ENCODE results near the gene SH3BGRL3. TPM values are rescaled to one million over a fixed set of nuclear protein-coding genes. Genes with fewer than 3 reads are reported as not detected.

SH3BGRL3 gene
- total and polyA plus RNA-seq, 2 of the 13 experiments (the other 11 are each of a cell fraction or from before 2014, with no cell fraction given): 11.4 to 12.2 TPM

GRCh38 chr1:26314501-26314900 lies 34.6 kb downstream of the SH3BGRL3 start:
- 62% methylated on average over 5 of the region's 5 CpGs for WGBS (ENCODE audit: low lambda C conversion rate)
- in situ Hi-C loops (cut with HindIII; ENCODE audit: extremely low pct_ligation_motif_present, low pct_unique_long_range_greater_than_20kb): no loop called here

More at GRCh38 chr1:26314501-26314900, 34.6 kb downstream of the SH3BGRL3 start:
- Histone ChIP-seq H3K4me3 (replicated peaks in 1 of 3; ENCODE audit: insufficient read depth in 1 of 3, low read depth in 2 of 3, low read length in 3 of 3) (no peak overlapping the region), H3K36me3 (replicated peaks in 1 of 2; ENCODE audit: control insufficient read depth in 1 of 2, insufficient read depth in 2 of 2, low read length in 2 of 2) (no peaks in the 10 kb centered on the region), H3K9ac (ENCODE audit: insufficient read depth, low read depth, low read length) (no peak overlapping the region), H3K4me1 (ENCODE audit: insufficient read depth, low read length) (peaks cover 15% of the 10 kb centered on the region; the same call in 1 of the 2 replicates), H3K4me2 (ENCODE audit: low read depth, low read length) (no peak overlapping the region), H3K27ac (ENCODE audit: extremely low read length, insufficient read depth, low read length) (no peak overlapping the region), H3K79me2 (ENCODE audit: insufficient read depth, low read length) (no peaks in the 10 kb centered on the region), H3K27me3 (ENCODE audit: control insufficient read depth in 1 of 2, insufficient read depth in 2 of 2, low read length in 2 of 2) (no peaks in the 10 kb centered on the region), H4K20me1 (ENCODE audit: insufficient read depth, low read length) (no peaks in the 10 kb centered on the region), H2AFZ (ENCODE audit: low read length) (no peak overlapping the region), H3K9me3 (ENCODE audit: low read length) (no peaks in the 10 kb centered on the region)
- BruUV-seq (replicated peaks): no TSS peak
- no peak for FAIRE-seq
- ATAC-seq: no peak
- DNase-seq (ENCODE audit: low spot score): no peak
- CTCF ChIA-PET (ENCODE audit: low intra/inter-chr PET ratio, low total read pairs): no interaction called here
- POLR2A ChIA-PET: no interaction called here
- intact Hi-C loops (cut with micrococcal nuclease; ENCODE audit: unreplicated experiment): no loop called here
- TF ChIP-seq KDM6A (CRISPR knock-in tag; IDR thresholded peaks at IDR 0.05; ENCODE audit: low read depth): no peak
- TF ChIP-seq TEAD2 (CRISPR knock-in tag; IDR thresholded peaks at IDR 0.05): no peak
- no peak for TF ChIP-seq ZNF451 (CRISPR knock-in tag; IDR thresholded peaks at IDR 0.05)
- TF ChIP-seq, protein P1, sequence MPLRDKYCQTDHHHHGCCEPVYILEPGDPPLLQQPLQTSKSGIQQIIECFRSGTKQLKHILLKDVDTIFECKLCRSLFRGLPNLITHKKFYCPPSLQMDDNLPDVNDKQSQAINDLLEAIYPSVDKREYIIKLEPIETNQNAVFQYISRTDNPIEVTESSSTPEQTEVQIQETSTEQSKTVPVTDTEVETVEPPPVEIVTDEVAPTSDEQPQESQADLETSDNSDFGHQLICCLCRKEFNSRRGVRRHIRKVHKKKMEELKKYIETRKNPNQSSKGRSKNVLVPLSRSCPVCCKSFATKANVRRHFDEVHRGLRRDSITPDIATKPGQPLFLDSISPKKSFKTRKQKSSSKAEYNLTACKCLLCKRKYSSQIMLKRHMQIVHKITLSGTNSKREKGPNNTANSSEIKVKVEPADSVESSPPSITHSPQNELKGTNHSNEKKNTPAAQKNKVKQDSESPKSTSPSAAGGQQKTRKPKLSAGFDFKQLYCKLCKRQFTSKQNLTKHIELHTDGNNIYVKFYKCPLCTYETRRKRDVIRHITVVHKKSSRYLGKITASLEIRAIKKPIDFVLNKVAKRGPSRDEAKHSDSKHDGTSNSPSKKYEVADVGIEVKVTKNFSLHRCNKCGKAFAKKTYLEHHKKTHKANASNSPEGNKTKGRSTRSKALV (CRISPR knock-in tag; IDR thresholded peaks at IDR 0.05): no peak
- TF ChIP-seq, protein P2, sequence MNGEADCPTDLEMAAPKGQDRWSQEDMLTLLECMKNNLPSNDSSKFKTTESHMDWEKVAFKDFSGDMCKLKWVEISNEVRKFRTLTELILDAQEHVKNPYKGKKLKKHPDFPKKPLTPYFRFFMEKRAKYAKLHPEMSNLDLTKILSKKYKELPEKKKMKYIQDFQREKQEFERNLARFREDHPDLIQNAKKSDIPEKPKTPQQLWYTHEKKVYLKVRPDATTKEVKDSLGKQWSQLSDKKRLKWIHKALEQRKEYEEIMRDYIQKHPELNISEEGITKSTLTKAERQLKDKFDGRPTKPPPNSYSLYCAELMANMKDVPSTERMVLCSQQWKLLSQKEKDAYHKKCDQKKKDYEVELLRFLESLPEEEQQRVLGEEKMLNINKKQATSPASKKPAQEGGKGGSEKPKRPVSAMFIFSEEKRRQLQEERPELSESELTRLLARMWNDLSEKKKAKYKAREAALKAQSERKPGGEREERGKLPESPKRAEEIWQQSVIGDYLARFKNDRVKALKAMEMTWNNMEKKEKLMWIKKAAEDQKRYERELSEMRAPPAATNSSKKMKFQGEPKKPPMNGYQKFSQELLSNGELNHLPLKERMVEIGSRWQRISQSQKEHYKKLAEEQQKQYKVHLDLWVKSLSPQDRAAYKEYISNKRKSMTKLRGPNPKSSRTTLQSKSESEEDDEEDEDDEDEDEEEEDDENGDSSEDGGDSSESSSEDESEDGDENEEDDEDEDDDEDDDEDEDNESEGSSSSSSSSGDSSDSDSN (CRISPR knock-in tag; IDR thresholded peaks at IDR 0.05): no peak
- TF ChIP-seq TAF1 (CRISPR knock-in tag; IDR thresholded peaks at IDR 0.05): no peak
- no peak for TF ChIP-seq ZNF749 (CRISPR knock-in tag; IDR thresholded peaks at IDR 0.05; ENCODE audit: borderline replicate concordance)
- no peak for TF ChIP-seq ZNF326 (CRISPR knock-in tag; IDR thresholded peaks at IDR 0.05; ENCODE audit: borderline replicate concordance)
- no peak for TF ChIP-seq E2F2 (CRISPR knock-in tag; IDR thresholded peaks at IDR 0.05; ENCODE audit: borderline replicate concordance)
